Cardiac fibroblast (primary cell): ENCODE results near the gene GPR21.
A peak's percentile ranks its signal among the peaks of the same experiment; 100 is the strongest.

Experiments used
- DNase-seq, 2 donors: peaks; one replicate each; pipeline versions ENCODE4 v3.0.0 to v3.0.0-alpha.2; 2010; ENCODE audit warnings: low read depth in 2 of 2
- H3K4me3 ChIP-seq, 2 donors: replicated peaks in 1 of 2; 1 replicate in 1 of 2; 2 replicates in 1 of 2; pipeline ENCODE4 v1.5.1; 2011; ENCODE audit warnings: low read depth in 2 of 2, low read length in 2 of 2, mild to moderate bottlenecking in 2 of 2, moderate library complexity in 1 of 2
- CTCF ChIP-seq: IDR thresholded peaks from one replicate; pipeline ENCODE4 v1.5.1; 2011; ENCODE audit warnings: low read depth, mild to moderate bottlenecking, low read length, inconsistent platforms

The GPR21 gene

DNA sequence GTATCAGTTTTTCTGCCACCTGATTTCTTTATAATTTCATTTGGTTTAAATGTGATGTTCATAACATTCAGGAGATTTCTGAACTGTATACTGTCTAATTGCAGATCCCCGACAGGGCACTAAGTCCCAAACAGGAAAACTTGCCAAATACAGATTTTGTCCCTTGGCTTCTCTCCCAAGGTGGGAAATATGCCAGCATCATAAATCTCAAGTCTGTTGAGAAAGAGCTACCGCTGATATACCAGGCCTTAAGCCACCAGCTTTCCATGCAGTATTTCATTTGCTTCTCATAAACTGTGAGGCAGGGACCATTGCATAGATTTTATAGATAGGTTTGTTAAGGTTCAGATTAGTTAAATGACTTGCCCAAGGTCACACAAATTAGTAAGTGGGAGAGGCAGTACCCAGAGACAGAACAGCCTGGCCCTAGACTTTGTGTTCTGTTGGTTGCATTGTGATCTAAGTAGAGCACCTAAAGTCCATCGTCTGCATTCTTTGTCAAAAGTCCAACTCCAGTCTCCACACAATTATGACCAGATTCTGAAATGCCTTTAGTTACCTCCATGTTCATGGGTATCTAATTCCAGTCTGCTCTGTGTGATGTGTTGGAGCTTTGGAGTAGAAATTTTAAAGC is 16.2 kb downstream of the GPR21 start:
- no peak overlapping the region for H3K4me3 ChIP-seq
- peak; percentile 63 to 86 for DNase-seq
- no peak for TF ChIP-seq CTCF

DNA sequence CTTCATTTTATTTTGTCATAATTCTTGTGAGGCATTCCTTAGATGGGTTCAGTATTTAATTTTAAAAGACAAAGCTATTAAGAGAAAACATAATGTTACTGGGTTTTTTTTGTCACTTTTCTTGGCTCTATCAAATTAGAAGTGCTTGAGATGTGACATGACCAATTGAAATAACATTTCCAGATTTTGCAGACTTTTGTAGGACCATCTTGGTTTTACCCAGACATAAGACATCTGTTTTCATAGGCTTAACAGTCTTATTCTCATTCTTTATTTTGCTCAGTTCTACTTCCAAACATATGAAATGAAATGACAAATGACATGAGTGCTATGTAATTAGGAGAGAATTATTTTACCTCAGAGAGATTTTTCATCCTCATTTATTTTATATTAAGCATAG is 19.6 kb downstream of the GPR21 start:
- no peak overlapping the region for H3K4me3 ChIP-seq
- no peak for TF ChIP-seq CTCF
- no peak for DNase-seq

DNA sequence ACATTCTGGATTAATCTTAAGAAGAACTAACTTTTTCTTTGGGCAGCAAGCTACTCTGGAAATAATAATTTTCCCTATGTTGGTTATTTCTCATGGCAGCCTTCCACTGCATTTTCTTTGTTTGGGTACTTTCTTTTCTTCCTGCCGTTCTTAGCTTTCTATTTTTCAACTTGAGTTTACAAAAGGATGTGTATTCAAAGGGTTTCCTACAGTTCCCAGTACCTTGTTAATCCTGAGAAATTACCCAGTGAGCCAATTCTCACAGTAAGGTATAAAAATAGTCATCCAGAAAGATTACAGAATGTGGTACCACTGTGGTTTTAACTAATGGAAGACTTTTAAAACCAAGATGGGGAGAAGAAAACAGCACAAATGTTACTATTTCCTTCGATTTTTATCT is 20.2 kb downstream of the GPR21 start:
- no peak for TF ChIP-seq CTCF
- H3K4me3 ChIP-seq = no peak overlapping the region
- DNase-seq = no peak

DNA sequence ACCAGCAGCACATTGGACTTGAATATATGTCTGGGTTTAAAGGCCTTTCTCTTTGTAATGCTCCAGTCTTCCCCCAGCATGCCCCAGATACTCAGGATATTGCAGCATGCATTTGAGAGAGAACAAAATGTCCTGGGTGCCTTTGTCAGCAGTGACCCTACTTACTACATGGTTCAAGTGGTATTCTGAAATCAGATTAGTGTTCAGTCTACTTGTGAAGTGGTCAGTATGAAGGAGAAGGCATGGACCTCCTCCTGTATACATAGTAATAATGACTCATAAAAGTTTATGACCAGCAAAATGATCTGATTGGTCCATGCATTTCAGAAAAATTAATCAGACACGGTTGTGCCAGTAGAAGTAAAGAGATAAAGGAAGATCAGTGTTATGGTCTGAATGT is 25.4 kb downstream of the GPR21 start:
- H3K4me3 ChIP-seq = no peak overlapping the region
- peak; percentile 84 to 91 for DNase-seq
- no peak for TF ChIP-seq CTCF

DNA sequence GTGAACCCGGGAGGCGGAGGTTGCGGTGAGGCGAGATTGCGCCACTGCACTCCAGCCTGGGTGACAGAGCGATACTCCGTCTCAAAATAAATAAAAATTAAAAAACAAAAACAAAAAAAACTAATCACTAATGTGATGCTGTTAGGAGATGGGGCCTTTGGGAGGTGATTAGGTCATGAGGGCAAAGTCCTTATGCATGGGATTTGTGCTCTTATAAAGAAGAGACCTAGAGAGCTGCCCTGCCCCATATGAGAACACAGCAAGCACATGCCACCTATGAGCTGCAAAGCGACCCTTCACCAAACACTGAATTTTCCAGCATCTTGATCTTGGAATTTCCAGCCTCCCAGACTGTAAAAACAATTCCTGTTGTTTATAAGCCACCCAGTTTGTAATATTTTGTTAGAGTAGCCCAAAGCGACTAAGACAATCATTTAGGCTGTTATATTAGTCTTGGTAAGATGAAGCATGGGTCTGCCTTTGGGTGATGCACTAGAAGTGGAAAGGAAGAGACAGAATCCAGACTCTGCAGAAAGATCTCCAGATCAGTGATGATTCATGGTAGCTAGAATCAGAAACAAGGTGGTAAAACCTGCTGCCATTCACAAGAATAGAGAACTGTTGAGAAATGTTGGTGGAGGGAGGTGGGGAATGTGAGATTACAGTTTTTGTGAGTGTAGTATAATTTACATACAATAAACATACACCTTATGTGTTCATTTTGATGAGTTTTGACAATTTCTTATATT is 26.2 kb downstream of the GPR21 start:
- DNase-seq = no peak
- TF ChIP-seq CTCF = no peak
- no peak overlapping the region for H3K4me3 ChIP-seq

DNA sequence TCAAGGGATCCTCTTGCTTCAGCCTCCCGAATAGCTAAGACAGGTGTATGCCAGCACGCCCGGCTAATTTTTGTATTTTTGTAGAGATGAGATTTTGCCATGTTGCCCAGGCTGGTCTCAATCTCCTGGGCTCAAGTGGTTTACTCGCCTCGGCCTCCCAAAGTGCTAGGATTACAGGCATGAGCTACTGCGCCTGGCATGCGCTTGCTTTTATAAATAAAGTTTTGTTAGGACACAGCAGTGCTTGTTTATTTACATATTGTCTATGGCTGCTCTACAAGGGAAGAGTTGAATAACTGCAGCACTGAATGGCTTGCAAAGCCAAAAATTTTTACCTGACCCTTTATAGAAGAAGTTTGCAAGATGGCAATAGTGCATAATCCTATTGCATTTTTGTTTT is 27.7 kb downstream of the GPR21 start:
- H3K4me3 ChIP-seq = no peak overlapping the region
- DNase-seq = no peak
- no peak for TF ChIP-seq CTCF
